MG63 (cell line): Measurements from ENCODE around the gene TNRC6C. TPM values are rescaled to one million over a fixed set of nuclear protein-coding genes. Genes with fewer than 3 reads are reported as not detected.
"Not testable (repeated sequence)": the region's sequence is repeated elsewhere in the genome, so short reads cannot be mapped to it uniquely, and the experiment has no call there.

Experiments used
- DNase-seq: peaks from one replicate; pipeline ENCODE4 v3.0.0-alpha.2; 2020
- H3K27me3 ChIP-seq: fragments of 250-450 bp; sonication (Bioruptor Pico); 2 replicates; pipeline ENCODE4 v1.5.1; 2020; ENCODE audit warnings: mild to moderate bottlenecking, moderate library complexity
- H3K36me3 ChIP-seq: fragments of 250-450 bp; sonication (Bioruptor Pico); 2 replicates; pipeline ENCODE4 v1.5.1; 2020; ENCODE audit warnings: mild to moderate bottlenecking, moderate library complexity
- H3K4me3 ChIP-seq: fragments of 250-450 bp; sonication (Bioruptor Pico); 2 replicates; pipeline ENCODE4 v1.5.1; 2020; ENCODE audit warnings: mild to moderate bottlenecking, moderate library complexity
- H3K9me3 ChIP-seq: fragments of 250-450 bp; sonication (Bioruptor Pico); 2 replicates; pipeline ENCODE4 v1.5.1; 2020; ENCODE audit warnings: mild to moderate bottlenecking, moderate library complexity
- total RNA-seq: library from RNA; depleted of rRNA; stranded (reverse); fragments of >200 nt; shearing (Covaris generic); gene quantifications from 2 replicates; pipeline ENCODE4 v1.2.3, GENCODE V29; 2014; ENCODE audit warnings: low replicate concordance

TNRC6C gene
- total RNA-seq, 1 experiment from 2014 or later, result 3.2 TPM

DNA sequence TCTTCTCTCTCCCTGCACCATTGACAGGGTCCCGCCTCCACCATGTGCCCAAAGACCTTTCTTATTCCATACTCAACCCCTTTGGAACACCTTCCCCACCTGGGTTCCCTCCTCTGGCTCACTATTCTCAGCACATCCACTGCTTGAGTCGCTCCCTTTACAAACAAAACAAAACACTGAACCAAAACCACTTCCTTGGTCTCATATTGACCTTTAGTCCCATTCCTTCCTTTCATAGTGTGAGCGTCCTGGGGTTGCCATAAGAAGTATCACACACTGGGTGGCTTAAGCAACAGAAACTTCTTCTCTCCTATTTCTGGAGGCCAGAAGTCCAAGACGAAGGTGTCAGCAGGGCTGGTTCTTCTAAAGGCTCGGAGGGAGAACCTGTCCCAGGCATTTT is 6.1 kb upstream of the TNRC6C start:
- H3K4me3 ChIP-seq, result no peak overlapping the region
- peaks cover 53% of the 10 kb centered on the region for H3K27me3 ChIP-seq
- no peaks in the 10 kb centered on the region for H3K36me3 ChIP-seq

DNA sequence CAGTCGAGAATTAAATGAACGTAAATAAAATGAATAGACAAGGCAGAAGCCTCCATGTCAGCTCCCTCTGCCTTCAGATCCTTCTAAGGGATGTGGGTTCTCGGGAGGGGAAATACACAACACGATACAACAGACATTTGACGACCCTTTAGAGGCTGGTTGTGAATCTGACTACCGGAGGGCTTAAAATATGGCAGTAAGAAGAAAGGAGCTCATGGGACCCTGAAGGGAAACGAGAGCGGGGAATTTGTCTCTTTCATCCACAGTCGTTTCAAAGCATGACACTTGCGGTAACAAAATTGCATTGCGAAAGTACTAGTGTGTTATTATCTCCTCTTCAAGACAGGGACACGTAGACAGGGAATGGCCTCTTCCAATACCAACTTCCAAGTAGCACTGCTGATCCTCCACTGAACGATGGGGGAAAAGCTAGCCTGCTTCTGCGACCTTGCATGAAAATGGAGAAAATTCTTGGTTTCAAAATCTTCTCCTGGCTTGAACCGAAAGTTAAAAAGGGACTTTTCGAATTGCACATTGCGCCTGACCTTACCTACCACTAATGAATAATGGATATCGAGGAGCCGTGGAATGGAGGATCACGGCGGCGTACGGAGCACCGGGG is 1.2 kb upstream of the TNRC6C start:
- Histone ChIP-seq H3K9me3 (no peaks in the 10 kb centered on the region), H3K27me3 (peaks cover 51% of the 10 kb centered on the region), H3K4me3 (peak overlapping the region; percentile 54), H3K36me3 (no peaks in the 10 kb centered on the region)
- DNase-seq, result no peak

More for the DNA sequence above, 6.1 kb upstream of the TNRC6C start:
- DNase-seq, result no peak
- no peaks in the 10 kb centered on the region for H3K9me3 ChIP-seq

GRCh38 chr17:77958716-77959125 is 218 bp downstream of the TNRC6C start:
- peak overlapping the region; percentile 54 for H3K4me3 ChIP-seq
- H3K36me3 ChIP-seq, result no peaks in the 10 kb centered on the region
- H3K9me3 ChIP-seq, result no peaks in the 10 kb centered on the region
- DNase-seq, result no peak
- H3K27me3 ChIP-seq, result peaks cover 46% of the 10 kb centered on the region

DNA sequence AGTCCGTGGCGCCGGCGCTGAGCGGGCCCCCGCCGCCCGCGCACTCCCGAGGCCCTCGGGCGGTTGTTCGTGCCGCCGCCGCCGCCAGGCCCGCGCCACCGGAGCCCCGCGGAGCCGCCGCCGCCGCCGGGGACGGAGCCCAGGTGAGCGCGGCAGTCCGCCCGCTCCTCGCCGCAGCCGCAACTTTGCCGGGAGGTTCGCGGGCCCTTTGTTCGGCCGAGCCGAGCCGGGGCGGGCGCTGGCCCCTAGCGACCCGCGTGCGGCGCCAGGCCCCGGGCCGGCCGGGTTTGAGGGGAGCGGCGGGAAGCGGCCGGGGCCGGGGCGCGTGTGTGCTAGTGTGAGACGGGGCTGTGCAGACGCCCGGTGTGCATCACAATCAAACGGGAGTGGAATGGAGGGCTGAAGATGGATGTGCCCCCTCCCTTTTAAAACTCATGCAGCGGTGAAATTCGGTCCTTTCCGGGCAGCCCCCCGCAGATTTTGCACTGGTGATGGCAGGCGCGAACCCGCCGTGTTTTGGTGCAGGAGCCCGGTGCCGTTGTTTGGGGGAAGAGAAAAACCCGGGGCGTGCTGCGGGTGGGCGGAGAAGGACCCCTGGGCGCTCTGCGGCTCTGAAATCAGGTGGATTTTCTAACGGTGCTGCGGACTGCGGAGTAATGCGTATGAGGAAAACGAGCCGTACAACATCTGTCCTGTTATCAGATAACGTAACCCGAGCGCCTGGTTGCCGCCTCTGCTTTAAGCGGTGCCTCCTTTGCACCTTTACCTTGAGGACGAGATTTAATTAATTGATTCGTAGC is 823 bp downstream of the TNRC6C start:
- no peak for DNase-seq
- peak overlapping the region; percentile 46 for H3K4me3 ChIP-seq
- no peaks in the 10 kb centered on the region for H3K9me3 ChIP-seq
- peaks cover 46% of the 10 kb centered on the region for H3K27me3 ChIP-seq
- H3K36me3 ChIP-seq, result no peaks in the 10 kb centered on the region

GRCh38 chr17:77959926-77960521 is 1.5 kb downstream of the TNRC6C start:
- no peaks in the 10 kb centered on the region for H3K36me3 ChIP-seq
- H3K27me3 ChIP-seq, result peaks cover 43% of the 10 kb centered on the region
- H3K4me3 ChIP-seq, result peak overlapping the region; percentile 46
- no peak for DNase-seq
- H3K9me3 ChIP-seq, result no peaks in the 10 kb centered on the region

DNA sequence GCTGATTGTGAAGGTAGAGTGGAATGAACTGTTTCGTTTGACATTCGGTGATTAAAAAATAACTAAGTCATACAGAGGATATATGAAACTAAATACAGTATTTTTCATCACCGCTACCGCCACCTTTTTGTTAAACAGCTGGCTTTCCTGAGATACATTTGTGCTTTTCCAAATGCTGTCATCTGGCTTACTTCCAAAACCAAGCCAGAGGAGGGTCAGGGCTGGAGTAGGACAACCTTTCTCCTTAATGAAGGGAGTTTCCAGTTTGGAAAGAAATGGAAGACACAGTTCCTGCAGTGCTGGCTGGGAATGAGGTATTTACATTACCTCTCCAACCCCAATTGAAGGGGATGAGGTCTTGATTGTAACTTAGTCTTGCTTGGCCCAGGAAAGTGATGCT is 3.2 kb downstream of the TNRC6C start:
- Histone ChIP-seq H3K9me3 (no peaks in the 10 kb centered on the region), H3K36me3 (no peaks in the 10 kb centered on the region), H3K4me3 (no peak overlapping the region), H3K27me3 (peaks cover 30% of the 10 kb centered on the region)
- no peak for DNase-seq

- H3K27me3 ChIP-seq, result peaks cover 24% of the 10 kb centered on the region
- no peak overlapping the region for H3K4me3 ChIP-seq
- no peaks in the 10 kb centered on the region for H3K36me3 ChIP-seq
- no peaks in the 10 kb centered on the region for H3K9me3 ChIP-seq
- DNase-seq, result no peak
Measured at GRCh38 chr17:77962348-77962747, 3.8 kb downstream of the TNRC6C start.

DNA sequence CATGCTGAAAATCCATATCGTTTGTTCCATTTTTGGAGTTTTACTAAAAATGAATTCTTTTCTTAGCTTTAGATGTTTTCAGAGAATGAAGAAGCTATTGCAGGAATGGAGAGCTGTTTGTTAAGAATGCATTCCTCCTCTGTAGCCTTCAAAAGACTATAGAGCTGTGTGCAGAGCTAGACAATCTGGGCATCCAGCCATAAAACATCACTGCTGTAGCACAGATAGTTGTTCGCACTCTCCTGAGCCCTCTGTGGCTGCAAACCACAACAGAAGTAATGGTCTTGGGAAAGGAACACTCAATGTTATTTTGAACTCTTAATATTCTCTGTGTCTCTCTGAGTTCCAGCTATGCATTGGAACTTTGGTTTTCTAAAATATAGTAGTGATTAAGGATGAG is 4.9 kb downstream of the TNRC6C start:
- Histone ChIP-seq H3K36me3 (no peaks in the 10 kb centered on the region), H3K9me3 (no peaks in the 10 kb centered on the region), H3K27me3 (peaks cover 18% of the 10 kb centered on the region), H3K4me3 (no peak overlapping the region)
- DNase-seq, result no peak

GRCh38 chr17:77965352-77965751 is 6.8 kb downstream of the TNRC6C start:
- Histone ChIP-seq H3K4me3 (no peak overlapping the region), H3K36me3 (no peaks in the 10 kb centered on the region), H3K9me3 (no peaks in the 10 kb centered on the region), H3K27me3 (peaks cover 7% of the 10 kb centered on the region; the same call in 1 of the 2 replicates)
- DNase-seq, result no peak

DNA sequence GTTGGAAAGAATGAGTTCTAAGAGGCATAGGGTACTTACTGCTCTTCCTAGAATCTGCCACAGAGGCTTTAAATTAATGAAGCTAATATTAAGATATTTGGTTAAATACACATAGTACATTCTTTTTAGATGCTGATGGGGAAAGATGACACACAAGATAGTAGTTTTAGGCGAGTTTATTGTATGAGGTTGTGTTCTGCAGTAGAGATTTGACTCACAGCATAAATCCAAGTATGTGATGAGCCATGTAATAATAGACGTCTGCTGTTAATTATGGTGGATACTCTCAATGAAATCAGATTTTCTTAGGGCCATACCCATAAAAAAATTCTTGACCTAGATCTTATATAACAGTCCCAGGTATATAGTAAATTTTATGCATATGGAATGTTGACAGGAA is 8.0 kb downstream of the TNRC6C start:
- Histone ChIP-seq H3K27me3 (peaks cover 4% of the 10 kb centered on the region; the same call in 1 of the 2 replicates), H3K36me3 (no peaks in the 10 kb centered on the region), H3K9me3 (no peaks in the 10 kb centered on the region), H3K4me3 (no peak overlapping the region)
- DNase-seq, result no peak

DNA sequence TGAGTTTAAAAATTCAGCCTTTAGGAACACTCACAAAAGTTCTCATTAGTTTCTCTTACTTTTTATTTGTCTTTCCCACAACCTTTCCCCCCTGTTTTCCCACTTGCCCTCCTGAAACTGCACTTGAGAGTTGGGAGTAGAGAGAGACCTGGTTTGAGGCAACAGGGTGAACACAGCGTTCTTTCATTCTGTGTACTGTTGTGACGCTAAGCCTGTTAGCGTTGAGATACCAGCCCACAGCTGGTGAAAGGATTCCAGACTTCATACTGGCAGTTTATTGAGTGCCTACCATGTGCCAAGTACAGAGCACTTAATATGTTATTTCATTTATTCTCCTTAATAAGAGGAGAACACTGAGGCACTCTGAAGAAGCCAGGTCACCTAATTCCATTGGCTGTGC is 10.3 kb downstream of the TNRC6C start:
- Histone ChIP-seq H3K4me3 (no peak overlapping the region), H3K9me3 (no peaks in the 10 kb centered on the region), H3K36me3 (no peaks in the 10 kb centered on the region), H3K27me3 (no peaks in the 10 kb centered on the region)
- DNase-seq, result no peak

DNA sequence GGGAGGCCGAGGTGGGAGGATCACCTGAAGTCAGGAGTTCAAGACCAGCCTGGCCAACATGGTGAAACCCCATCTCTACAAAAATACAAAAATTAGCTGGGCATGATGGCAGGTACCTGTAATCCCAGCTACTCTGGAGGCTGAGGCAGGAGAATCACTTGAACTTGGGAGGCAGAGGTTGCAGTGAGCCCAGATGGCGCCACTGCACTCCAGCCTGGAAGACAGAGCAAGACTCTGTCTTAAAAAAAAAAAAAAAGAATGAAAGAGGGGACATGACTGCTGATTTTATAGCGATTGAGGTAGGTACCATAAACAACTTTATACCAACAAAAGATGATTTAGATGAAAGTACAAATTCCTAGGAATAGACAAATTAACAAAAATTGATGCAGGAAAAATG is 13.8 kb downstream of the TNRC6C start:
- H3K36me3 ChIP-seq, DNase-seq, H3K4me3 ChIP-seq, H3K9me3 ChIP-seq: not testable (repeated sequence)
- H3K27me3 ChIP-seq, result peaks cover 18% of the 10 kb centered on the region

GRCh38 chr17:77973953-77974352 is 15.4 kb downstream of the TNRC6C start:
- Histone ChIP-seq H3K4me3 (no peak overlapping the region), H3K27me3 (peaks cover 18% of the 10 kb centered on the region), H3K9me3 (no peaks in the 10 kb centered on the region), H3K36me3 (no peaks in the 10 kb centered on the region)
- DNase-seq, result no peak

DNA sequence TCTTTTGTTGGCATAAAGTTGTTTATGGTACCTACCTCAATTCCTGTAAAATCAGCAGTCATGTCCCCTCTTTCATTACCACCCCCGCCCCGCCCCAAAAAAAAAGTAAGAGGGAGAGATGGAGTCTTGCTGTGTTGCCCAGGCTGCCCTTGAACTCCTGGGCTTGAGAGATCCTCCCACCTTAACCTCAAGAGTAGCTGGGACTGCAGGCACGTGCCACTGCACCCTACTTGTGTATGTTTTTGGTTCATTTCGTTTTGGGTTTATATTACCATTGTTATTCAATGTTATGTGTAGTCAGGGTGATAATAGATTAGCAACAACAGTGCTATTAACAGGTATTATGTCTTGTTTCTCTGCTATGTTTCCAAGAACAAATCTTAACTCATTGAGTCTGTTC is 15.9 kb downstream of the TNRC6C start:
- H3K9me3 ChIP-seq, result no peaks in the 10 kb centered on the region
- no peak for DNase-seq
- peaks cover 18% of the 10 kb centered on the region for H3K27me3 ChIP-seq
- no peaks in the 10 kb centered on the region for H3K36me3 ChIP-seq
- no peak overlapping the region for H3K4me3 ChIP-seq

DNA sequence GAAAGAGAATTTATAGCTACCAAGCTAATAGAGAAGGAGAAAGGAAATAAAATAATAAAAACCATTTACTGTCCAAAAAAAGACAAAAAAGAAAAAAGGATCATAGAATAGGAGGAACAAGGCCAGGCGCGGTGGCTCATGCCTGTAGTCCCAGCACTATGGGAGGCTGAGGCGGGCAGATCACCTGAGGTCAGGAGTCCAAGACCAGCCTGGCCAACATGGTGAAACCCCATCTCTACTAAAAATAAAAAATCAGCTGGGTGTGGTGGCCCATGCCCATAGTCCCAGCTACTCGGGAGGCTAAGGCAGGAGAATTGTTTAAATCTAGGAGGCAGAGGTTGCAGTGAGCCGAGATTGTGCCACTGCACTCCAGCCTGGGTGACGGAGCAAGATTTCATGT is 23.9 kb downstream of the TNRC6C start:
- H3K36me3 ChIP-seq, H3K4me3 ChIP-seq, H3K9me3 ChIP-seq, H3K27me3 ChIP-seq, DNase-seq: not testable (repeated sequence)

DNA sequence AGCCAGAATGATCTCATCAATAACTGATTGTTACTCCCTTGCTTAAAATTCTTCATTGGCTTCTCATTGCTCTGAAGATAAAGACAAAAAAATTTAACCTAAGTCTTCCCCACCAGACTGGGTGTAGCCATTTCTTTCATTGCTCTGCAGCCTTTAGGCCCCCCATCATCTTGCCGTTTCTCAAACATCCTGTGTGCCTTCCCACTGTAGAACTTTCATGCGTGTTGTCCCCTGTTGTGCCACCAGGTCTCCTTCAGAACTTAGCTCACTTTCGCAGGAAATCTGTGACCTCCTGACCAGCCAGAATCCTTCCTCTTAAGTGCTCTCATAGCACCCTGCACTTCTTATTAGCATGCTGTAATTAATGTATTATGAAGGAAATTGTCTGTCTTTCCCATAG is 31.8 kb downstream of the TNRC6C start:
- no peak for DNase-seq
- H3K36me3 ChIP-seq, result no peaks in the 10 kb centered on the region
- no peak overlapping the region for H3K4me3 ChIP-seq
- H3K27me3 ChIP-seq, result no peaks in the 10 kb centered on the region
- H3K9me3 ChIP-seq, result no peaks in the 10 kb centered on the region

GRCh38 chr17:77993735-77994134 is 35.2 kb downstream of the TNRC6C start:
- not testable (repeated sequence) for H3K4me3 ChIP-seq, H3K36me3 ChIP-seq, H3K27me3 ChIP-seq, H3K9me3 ChIP-seq, DNase-seq
